Nephron progenitor cell (in vitro differentiated cells): ENCODE data around the gene RASL12.

Source experiments
- DNase-seq: peaks from one replicate; pipeline ENCODE4 v3.0.0; 2021
- H3K27ac Mint-ChIP-seq: 2 replicates; pipeline ENCODE4 v1.8.0; 2021; ENCODE audit warnings: mild to moderate bottlenecking, moderate library complexity, mixed read lengths
- H3K27me3 Mint-ChIP-seq: 2 replicates; pipeline ENCODE4 v1.8.0; 2021; ENCODE audit warnings: mild to moderate bottlenecking, low read depth, mixed read lengths; ENCODE audit not compliant: poor library complexity
- H3K36me3 Mint-ChIP-seq: 2 replicates; pipeline ENCODE4 v1.8.0; 2021; ENCODE audit warnings: low read depth, mixed read lengths
- H3K4me1 Mint-ChIP-seq: 2 replicates; pipeline ENCODE4 v1.8.0; 2021; ENCODE audit warnings: mixed read lengths
- H3K4me3 Mint-ChIP-seq: 2 replicates; pipeline ENCODE4 v1.8.0; 2021; ENCODE audit warnings: mild to moderate bottlenecking, moderate library complexity, mixed read lengths
- H3K9me3 Mint-ChIP-seq: 2 replicates; pipeline ENCODE4 v1.8.0; 2021; ENCODE audit warnings: mild to moderate bottlenecking, moderate library complexity, mixed read lengths
- CTCF ChIP-seq: fragments of 200-600 bp; sonication (generic); IDR thresholded peaks from 2 replicates; pipeline ENCODE4 v1.5.0; 2021; ENCODE audit warnings: antibody characterized with exemption

RASL12 gene

DNA sequence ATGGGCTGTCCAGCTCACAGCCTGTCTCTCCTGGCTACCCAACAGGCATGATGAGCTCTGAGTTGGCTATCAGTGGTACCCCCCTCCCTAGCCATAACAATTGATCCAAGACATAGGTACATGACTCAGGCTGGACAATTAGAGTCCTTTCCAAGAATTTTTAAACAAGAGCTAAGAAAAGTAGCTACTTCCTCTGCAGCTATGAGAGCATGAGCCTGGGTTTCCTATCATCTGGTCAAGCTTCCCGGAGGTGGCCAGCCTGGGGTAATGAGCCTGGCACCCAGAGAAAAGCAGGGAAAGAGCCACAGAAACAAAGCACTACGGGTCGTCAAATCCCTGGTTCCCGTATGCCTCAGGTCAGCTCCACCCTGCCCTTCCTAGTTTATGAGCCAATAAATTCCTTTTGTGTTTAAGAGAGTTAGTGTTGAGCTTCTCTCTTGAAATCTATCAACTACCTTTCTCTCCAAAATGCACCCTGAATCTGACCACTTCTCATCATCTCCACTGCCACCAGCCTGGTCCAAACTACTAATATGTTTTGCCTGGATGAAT is 24.9 kb downstream of the RASL12 start:
- no peak overlapping the region for H3K4me3 Mint-ChIP-seq
- DNase-seq, result no peak
- peaks cover 9% of the 10 kb centered on the region for H3K27me3 Mint-ChIP-seq
- no peak for TF ChIP-seq CTCF
- H3K27ac Mint-ChIP-seq, result peak overlapping the region; percentile 74
- peaks cover 63% of the 10 kb centered on the region for H3K4me1 Mint-ChIP-seq
- no peaks in the 10 kb centered on the region for H3K36me3 Mint-ChIP-seq
- no peaks in the 10 kb centered on the region for H3K9me3 Mint-ChIP-seq

GRCh38 chr15:65041787-65042186 is 26.0 kb downstream of the RASL12 start:
- Mint-ChIP-seq H3K27me3 (peaks cover 3% of the 10 kb centered on the region), H3K27ac (no peak overlapping the region), H3K36me3 (no peaks in the 10 kb centered on the region), H3K9me3 (no peaks in the 10 kb centered on the region), H3K4me1 (peaks cover 58% of the 10 kb centered on the region), H3K4me3 (no peak overlapping the region)
- TF ChIP-seq CTCF, result no peak
- no peak for DNase-seq

DNA sequence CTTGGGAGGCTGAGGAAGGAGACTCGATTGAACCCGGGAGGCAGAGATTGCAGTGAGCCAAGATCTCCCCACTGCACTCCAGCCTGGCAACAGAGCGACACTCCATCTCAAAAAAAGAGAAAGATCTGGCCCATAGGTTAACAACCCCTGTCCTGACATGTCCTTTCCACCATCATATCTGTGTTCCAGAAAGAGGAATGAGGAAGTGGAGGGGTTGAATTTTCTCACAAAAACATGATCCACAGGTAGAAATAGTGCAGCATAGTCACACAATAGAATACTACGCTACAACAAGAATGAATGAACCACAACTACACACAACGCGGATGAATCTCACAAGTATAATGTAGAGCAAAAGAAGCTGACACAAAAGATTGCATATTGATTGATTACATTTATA is 27.3 kb downstream of the RASL12 start:
- peaks cover 55% of the 10 kb centered on the region for H3K4me1 Mint-ChIP-seq
- no peaks in the 10 kb centered on the region for H3K9me3 Mint-ChIP-seq
- no peaks in the 10 kb centered on the region for H3K36me3 Mint-ChIP-seq
- peaks cover 3% of the 10 kb centered on the region for H3K27me3 Mint-ChIP-seq
- DNase-seq, result no peak
- H3K4me3 Mint-ChIP-seq, result no peak overlapping the region
- TF ChIP-seq CTCF, result no peak
- no peak overlapping the region for H3K27ac Mint-ChIP-seq

DNA sequence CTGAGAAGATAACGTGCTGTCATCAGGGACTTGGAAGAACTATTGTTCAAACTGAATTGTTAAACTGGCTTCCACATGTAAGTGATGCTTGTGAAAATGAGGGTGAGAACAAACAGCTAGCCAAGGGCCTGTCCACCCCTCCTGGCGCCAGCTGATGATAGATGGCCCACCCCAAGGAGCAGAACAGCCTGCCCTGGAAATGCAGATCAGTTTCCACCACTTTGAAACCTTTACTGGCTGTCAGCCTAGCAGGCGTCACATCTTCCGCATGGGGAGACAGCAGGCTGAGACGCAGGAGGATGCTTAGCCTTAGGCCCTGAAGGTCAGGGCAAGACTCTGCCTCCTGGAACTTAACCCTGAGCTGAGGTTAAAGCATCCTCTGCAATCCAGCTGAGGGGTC is 29.0 kb downstream of the RASL12 start:
- Mint-ChIP-seq H3K27me3 (peaks cover under 1% of the 10 kb centered on the region), H3K27ac (no peak overlapping the region), H3K4me3 (no peak overlapping the region), H3K4me1 (peaks cover 45% of the 10 kb centered on the region), H3K36me3 (no peaks in the 10 kb centered on the region), H3K9me3 (no peaks in the 10 kb centered on the region)
- no peak for TF ChIP-seq CTCF
- peak; percentile 37 for DNase-seq

DNA sequence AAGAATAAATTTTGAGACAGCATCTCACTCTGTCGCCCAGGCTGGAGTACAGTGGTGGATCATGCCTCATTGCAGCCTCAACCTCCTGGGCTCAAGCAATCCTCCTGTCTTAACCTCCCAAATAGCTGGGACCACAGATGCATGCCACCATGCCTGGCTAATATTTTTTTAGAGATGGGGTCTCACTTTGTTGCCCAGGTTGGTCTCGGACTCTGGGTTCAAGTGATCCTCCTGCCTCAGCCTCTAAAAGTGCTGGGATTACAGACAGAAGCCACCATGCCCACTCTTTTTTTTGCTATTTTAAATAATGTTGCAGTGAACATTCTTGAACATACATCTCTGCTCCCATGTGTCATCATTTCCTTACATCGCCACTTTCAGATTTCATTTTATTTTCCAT is 29.4 kb downstream of the RASL12 start:
- H3K27me3 Mint-ChIP-seq, result no peaks in the 10 kb centered on the region
- no peak overlapping the region for H3K4me3 Mint-ChIP-seq
- H3K27ac Mint-ChIP-seq, result no peak overlapping the region
- peaks cover 45% of the 10 kb centered on the region for H3K4me1 Mint-ChIP-seq
- DNase-seq, result no peak
- H3K9me3 Mint-ChIP-seq, result no peaks in the 10 kb centered on the region
- H3K36me3 Mint-ChIP-seq, result no peaks in the 10 kb centered on the region
- TF ChIP-seq CTCF, result no peak

GRCh38 chr15:65037309-65037708 is 30.5 kb downstream of the RASL12 start:
- H3K27ac Mint-ChIP-seq, result no peak overlapping the region
- DNase-seq, result no peak
- peaks cover 3% of the 10 kb centered on the region for H3K27me3 Mint-ChIP-seq
- H3K36me3 Mint-ChIP-seq, result no peaks in the 10 kb centered on the region
- no peak overlapping the region for H3K4me3 Mint-ChIP-seq
- no peak for TF ChIP-seq CTCF
- peaks cover 42% of the 10 kb centered on the region for H3K4me1 Mint-ChIP-seq
- no peaks in the 10 kb centered on the region for H3K9me3 Mint-ChIP-seq
